ENCODE data around the gene PDZRN4. TPM values are rescaled to one million over a fixed set of nuclear protein-coding genes. Genes with fewer than 3 reads are reported as not detected.

Gene PDZRN4
- total and polyA plus RNA-seq, 2 donors (not counting 3 experiments of a cell fraction or from before 2014, with no cell fraction given), result not detected

- dilution Hi-C loops (cut with MboI; ENCODE audit: extremely low pct_ligation_motif_present, low sequenced_read_pairs), result no loop called here
- H3K9me3 ChIP-seq (replicated peaks; ENCODE audit: control insufficient read depth, insufficient read depth, low read length), result no peaks in the 10 kb centered on the region
- no TSS peak for BruUV-seq (replicated peaks)
- no peak overlapping the region for H3K27ac ChIP-seq (ENCODE audit: insufficient read depth, low read depth, low read length)
- H3K36me3 ChIP-seq (ENCODE audit: control insufficient read depth in 2 of 2, extremely low read depth in 1 of 2, insufficient read depth in 2 of 2, low read length in 2 of 2), result no peaks in the 10 kb centered on the region
- FAIRE-seq (no peak), DNase-seq (ENCODE audit: low read depth, low spot score) (no peak)
- no peaks in the 10 kb centered on the region for H3K27me3 ChIP-seq (ENCODE audit: control insufficient read depth in 2 of 2, insufficient read depth in 2 of 2, low read length in 2 of 2)
- no peaks in the 10 kb centered on the region for H4K20me1 ChIP-seq (replicated peaks; ENCODE audit: control insufficient read depth, extremely low read depth, insufficient read depth, low read length)
- intact Hi-C loops (cut with micrococcal nuclease), result no loop called here
- POLR2A ChIA-PET, result no interaction called here
- H3K4me2 ChIP-seq (ENCODE audit: insufficient read depth, low read length), result no peak overlapping the region
- H3K4me1 ChIP-seq (ENCODE audit: control insufficient read depth, extremely low read depth, insufficient read depth, low read length), result no peaks in the 10 kb centered on the region
- no peak overlapping the region for H3K4me3 ChIP-seq (replicated peaks in 1 of 3; ENCODE audit: insufficient read depth in 1 of 3, low read depth in 1 of 3, low read length in 3 of 3)
- H2AFZ ChIP-seq (ENCODE audit: low read depth, low read length), result no peak overlapping the region
- no peak overlapping the region for H3K9ac ChIP-seq (replicated peaks; ENCODE audit: extremely low read depth, insufficient read depth, low read length)
- CTCF ChIA-PET, result interaction anchor here (1.0 kb wide), 1 partner anchor 19 kb away, joined by 3 read pairs; no protein-coding TSS in a partner anchor
- H3K9me1 ChIP-seq (replicated peaks; ENCODE audit: control insufficient read depth, extremely low read depth, insufficient read depth, low read length), result no peaks in the 10 kb centered on the region
- TF ChIP-seq FOS (IDR thresholded peaks at IDR 0.05; ENCODE audit: borderline replicate concordance, insufficient read depth, low read length) (no peak), EZH2 (IDR thresholded peaks at IDR 0.05; ENCODE audit: borderline replicate concordance, low read depth, low read length, severe bottlenecking) (no peak), POLR2AphosphoS5 (IDR thresholded peaks at IDR 0.05; ENCODE audit: insufficient read depth, low read depth, low read length) (no peak), GATA2 (IDR thresholded peaks at IDR 0.05; ENCODE audit: insufficient read depth, insufficient read length, low read depth, low read length) (no peak), POLR2A (IDR thresholded peaks at IDR 0.05; ENCODE audit: low read depth, low read length) (no peak)
- TF ChIP-seq, protein P1, sequence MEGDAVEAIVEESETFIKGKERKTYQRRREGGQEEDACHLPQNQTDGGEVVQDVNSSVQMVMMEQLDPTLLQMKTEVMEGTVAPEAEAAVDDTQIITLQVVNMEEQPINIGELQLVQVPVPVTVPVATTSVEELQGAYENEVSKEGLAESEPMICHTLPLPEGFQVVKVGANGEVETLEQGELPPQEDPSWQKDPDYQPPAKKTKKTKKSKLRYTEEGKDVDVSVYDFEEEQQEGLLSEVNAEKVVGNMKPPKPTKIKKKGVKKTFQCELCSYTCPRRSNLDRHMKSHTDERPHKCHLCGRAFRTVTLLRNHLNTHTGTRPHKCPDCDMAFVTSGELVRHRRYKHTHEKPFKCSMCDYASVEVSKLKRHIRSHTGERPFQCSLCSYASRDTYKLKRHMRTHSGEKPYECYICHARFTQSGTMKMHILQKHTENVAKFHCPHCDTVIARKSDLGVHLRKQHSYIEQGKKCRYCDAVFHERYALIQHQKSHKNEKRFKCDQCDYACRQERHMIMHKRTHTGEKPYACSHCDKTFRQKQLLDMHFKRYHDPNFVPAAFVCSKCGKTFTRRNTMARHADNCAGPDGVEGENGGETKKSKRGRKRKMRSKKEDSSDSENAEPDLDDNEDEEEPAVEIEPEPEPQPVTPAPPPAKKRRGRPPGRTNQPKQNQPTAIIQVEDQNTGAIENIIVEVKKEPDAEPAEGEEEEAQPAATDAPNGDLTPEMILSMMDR (IDR thresholded peaks at IDR 0.05; ENCODE audit: extremely low read depth in 1 of 2, insufficient read depth in 1 of 2, low read depth in 1 of 2, low read length in 2 of 2), result no peak
- no peaks in the 10 kb centered on the region for H3K79me2 ChIP-seq (ENCODE audit: control insufficient read depth, insufficient read depth, low read length)
Observed at GRCh38 chr12:41424651-41425050, 236.5 kb downstream of the PDZRN4 start.

DNA sequence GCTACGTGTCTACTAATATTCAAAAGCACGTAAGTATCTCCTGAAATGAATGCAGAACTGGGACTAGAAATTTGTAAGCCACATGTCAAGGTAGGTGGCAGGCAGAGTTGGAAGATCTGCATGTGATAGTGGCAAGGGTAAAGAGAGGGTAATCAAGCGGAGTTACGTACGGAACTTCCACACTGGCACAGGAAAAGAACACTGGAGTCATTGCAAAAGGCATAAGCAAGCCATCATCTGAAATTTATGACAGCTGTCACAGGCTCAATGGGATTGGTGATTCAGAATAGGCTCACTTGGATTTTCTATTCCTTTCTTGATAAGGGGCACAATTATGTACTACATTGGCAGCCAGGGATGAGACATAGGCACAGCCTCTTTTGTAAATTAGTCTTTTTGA, 245.3 kb downstream of the PDZRN4 start:
- no peak overlapping the region for H3K4me2 ChIP-seq (ENCODE audit: insufficient read depth, low read length)
- no peak for FAIRE-seq
- no peaks in the 10 kb centered on the region for H3K9me1 ChIP-seq (replicated peaks; ENCODE audit: control insufficient read depth, extremely low read depth, insufficient read depth, low read length)
- dilution Hi-C loops (cut with MboI; ENCODE audit: extremely low pct_ligation_motif_present, low sequenced_read_pairs), result no loop called here
- no peaks in the 10 kb centered on the region for H3K4me1 ChIP-seq (ENCODE audit: control insufficient read depth, extremely low read depth, insufficient read depth, low read length)
- H3K27ac ChIP-seq (ENCODE audit: insufficient read depth, low read depth, low read length), result no peak overlapping the region
- no peaks in the 10 kb centered on the region for H3K9me3 ChIP-seq (replicated peaks; ENCODE audit: control insufficient read depth, insufficient read depth, low read length)
- TF ChIP-seq, protein P2, sequence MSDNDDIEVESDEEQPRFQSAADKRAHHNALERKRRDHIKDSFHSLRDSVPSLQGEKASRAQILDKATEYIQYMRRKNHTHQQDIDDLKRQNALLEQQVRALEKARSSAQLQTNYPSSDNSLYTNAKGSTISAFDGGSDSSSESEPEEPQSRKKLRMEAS (IDR thresholded peaks at IDR 0.05; ENCODE audit: insufficient read depth, insufficient read length), result no peak
- no peak for TF ChIP-seq MYC (IDR thresholded peaks at IDR 0.05; ENCODE audit: low read depth, low read length)
- no peak for TF ChIP-seq FOS (IDR thresholded peaks at IDR 0.05; ENCODE audit: borderline replicate concordance, insufficient read depth, low read length)
- TF ChIP-seq GATA2 (IDR thresholded peaks at IDR 0.05; ENCODE audit: insufficient read depth, insufficient read length, low read depth, low read length), result no peak
- TF ChIP-seq, protein P1 (IDR thresholded peaks at IDR 0.05; ENCODE audit: extremely low read depth in 1 of 2, insufficient read depth in 1 of 2, low read depth in 1 of 2, low read length in 2 of 2), result no peak
- TF ChIP-seq JUN (IDR thresholded peaks at IDR 0.05; ENCODE audit: borderline replicate concordance, insufficient read depth, insufficient read length, low read depth), result no peak
- H3K9ac ChIP-seq (replicated peaks; ENCODE audit: extremely low read depth, insufficient read depth, low read length), result no peak overlapping the region
- POLR2A ChIA-PET, result no interaction called here
- BruUV-seq (replicated peaks), result no TSS peak
- DNase-seq (ENCODE audit: low read depth, low spot score), result no peak
- intact Hi-C loops (cut with micrococcal nuclease), result no loop called here
- H3K79me2 ChIP-seq (ENCODE audit: control insufficient read depth, insufficient read depth, low read length), result no peaks in the 10 kb centered on the region
- H3K36me3 ChIP-seq (ENCODE audit: control insufficient read depth in 2 of 2, extremely low read depth in 1 of 2, insufficient read depth in 2 of 2, low read length in 2 of 2), result no peaks in the 10 kb centered on the region
- no peaks in the 10 kb centered on the region for H3K27me3 ChIP-seq (ENCODE audit: control insufficient read depth in 2 of 2, insufficient read depth in 2 of 2, low read length in 2 of 2)
- no peak overlapping the region for H2AFZ ChIP-seq (ENCODE audit: low read depth, low read length)
- H4K20me1 ChIP-seq (replicated peaks; ENCODE audit: control insufficient read depth, extremely low read depth, insufficient read depth, low read length), result no peaks in the 10 kb centered on the region
- CTCF ChIA-PET, result interaction anchor here (0.6 to 0.8 kb wide), 2 partner anchors 13 to 25 kb away, joined by 3 to 5 read pairs; no protein-coding TSS in a partner anchor
- H3K4me3 ChIP-seq (replicated peaks in 1 of 3; ENCODE audit: insufficient read depth in 1 of 3, low read depth in 1 of 3, low read length in 3 of 3), result no peak overlapping the region
